ENCODE results near the gene SLC7A6OS. TPM values are rescaled to one million over a fixed set of nuclear protein-coding genes. Genes with fewer than 3 reads are reported as not detected.

The SLC7A6OS gene
- total RNA-seq, 1 donor from 2014 or later: 23.4 TPM

DNA sequence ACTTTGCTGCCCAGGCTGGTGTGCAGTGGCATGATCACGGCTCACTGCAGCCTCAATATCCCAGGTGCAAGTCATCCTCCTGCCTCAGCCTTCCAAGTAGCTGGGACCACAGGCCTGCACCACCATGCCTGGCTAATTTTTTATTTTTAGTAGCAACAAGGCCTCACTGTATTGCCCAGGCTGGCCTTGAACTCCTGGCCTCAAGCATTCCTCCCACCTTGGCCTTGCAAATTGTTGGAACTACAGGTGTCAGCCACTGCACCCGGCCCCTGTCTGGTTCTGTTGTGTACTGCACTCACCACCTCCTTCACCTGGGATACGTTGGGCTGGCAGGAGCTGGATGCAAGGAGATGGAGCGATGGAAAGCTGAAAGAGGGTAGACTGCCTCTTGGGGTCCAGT lies 57.0 kb downstream of the SLC7A6OS start:
- no peak for DNase-seq (ENCODE audit: low spot score)

DNA sequence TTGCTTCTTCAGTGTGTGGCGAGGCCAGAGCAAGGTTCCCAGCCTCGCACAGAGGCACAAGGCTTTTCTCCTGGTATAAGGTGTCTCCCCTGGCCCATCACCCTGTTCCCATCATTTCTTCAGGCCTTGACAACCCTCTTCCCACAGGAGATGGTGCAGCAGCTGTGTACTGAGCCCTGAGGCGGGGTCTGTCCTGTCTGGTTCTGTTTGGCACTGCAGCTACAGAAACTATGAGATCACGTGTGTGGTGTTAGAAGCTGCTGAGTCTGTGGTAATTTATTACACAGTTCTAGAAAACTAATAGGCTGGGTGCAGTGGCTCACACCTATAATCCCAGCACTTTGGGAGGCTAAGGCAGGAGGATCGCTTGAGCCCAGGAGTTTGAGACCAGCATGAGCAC lies 58.4 kb downstream of the SLC7A6OS start:
- no peak for DNase-seq (ENCODE audit: low spot score)

DNA sequence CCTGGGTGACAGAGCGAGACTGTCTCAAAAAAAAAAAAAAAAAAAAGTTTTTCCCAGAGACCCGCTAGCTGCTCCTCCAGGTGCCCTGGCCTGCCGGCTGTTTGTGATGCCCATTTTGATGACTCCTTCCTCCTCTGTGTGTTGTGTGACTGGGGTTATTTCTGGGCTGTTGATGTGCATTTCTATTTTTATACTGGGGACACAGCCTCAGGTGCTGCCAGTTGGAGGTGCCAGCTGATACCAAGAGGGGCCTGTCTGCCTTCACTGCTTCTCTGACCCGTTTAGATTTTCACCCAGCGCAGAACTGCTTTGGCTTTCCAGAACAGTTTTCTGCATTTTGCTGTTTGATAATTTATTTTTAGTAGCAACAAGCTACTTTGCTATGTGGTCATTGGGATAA lies 58.9 kb downstream of the SLC7A6OS start:
- no peak for DNase-seq (ENCODE audit: low spot score)

DNA sequence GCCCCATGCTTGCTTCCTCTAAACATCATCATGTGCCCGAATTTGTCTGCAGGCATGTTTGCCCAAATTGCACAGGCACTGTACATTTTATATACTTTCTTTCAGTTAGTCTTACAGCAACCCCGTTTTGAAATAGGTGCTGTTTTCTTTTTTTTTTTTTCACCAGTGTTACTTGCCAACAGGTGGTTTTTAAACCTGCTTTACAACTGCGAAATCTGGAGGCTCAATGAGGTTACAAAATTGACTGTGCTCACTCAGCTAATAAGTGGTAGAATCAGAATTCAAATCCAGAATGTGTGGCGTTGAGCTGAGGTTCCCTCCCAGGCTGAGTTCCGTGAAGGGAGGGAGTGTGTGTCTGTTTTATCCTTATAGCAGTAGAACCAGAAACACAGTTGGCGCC lies 59.8 kb downstream of the SLC7A6OS start:
- DNase-seq (ENCODE audit: low spot score): no peak

DNA sequence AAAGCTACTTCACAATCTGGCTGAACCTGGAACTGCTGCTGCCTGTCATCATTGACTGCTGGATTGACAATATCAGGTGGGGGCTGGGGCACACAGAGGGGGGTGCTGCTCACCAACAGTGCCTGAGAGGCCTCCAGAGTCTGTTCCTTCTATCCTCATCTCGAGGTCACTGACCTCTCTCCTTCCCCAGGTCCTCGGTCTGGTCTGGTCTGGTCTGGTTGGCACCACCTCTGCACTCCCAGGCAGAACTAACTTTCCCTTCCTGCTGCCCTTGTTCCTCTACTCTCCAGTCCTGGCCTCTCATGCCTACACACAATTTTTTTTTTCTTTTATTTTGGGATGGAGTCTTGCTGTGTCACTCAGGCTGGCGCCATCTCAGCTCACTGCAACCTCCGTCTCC lies 61.4 kb downstream of the SLC7A6OS start:
- DNase-seq (ENCODE audit: low spot score): no peak

Other genes with a start within 250 kb of the SLC7A6OS start
- gene NFATC3, start 225.6 kb downstream of the SLC7A6OS start, total RNA-seq: 44.0 TPM
- gene ESRP2, start 74.8 kb downstream of the SLC7A6OS start, total RNA-seq: 127 TPM
- gene PLA2G15, start 65.6 kb downstream of the SLC7A6OS start, total RNA-seq: 15.9 TPM
- 29.4 TPM for gene SLC7A6, start 46.4 kb downstream of the SLC7A6OS start, total RNA-seq
- gene PRMT7, start 73 bp upstream of the SLC7A6OS start, total RNA-seq: 64.7 TPM
- gene SMPD3, start 137.6 kb upstream of the SLC7A6OS start, total RNA-seq: 1.6 TPM
- 33.6 TPM for gene ZFP90, start 228.3 kb upstream of the SLC7A6OS start, total RNA-seq